ENCODE data around the gene FAT4. TPM values are rescaled to one million over a fixed set of nuclear protein-coding genes. Genes with fewer than 3 reads are reported as not detected.

Gene FAT4
- total RNA-seq, 6 experiments from 2014 or later: 2.8 to 4.6 (median 3.6) TPM

DNA sequence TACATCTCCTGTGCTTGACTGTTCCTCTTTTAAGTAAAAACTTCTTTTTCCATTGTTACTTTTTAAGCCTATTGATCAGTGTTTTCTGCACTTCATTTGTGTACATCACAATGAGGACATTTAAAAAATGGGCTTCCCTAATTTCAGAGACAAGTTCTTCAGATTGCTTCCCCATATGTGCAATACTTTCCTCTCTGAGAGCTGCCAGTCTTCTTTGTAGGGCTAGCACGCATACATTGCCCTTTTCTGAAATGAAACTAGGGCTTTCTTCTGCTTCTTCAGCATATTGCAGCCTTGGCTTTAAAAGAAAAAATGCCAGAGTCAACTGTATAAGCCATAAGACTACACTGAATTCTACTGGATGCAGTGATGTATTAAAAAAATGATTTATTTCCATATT lies 37.8 kb downstream of the FAT4 start:
- no peaks in the 10 kb centered on the region for H3K27me3 ChIP-seq
- WGBS (ENCODE audit: insufficient coverage, low coverage, low lambda C conversion rate, missing lambda C conversion rate): 100% methylated on average over 1 of the region's 1 CpG

DNA sequence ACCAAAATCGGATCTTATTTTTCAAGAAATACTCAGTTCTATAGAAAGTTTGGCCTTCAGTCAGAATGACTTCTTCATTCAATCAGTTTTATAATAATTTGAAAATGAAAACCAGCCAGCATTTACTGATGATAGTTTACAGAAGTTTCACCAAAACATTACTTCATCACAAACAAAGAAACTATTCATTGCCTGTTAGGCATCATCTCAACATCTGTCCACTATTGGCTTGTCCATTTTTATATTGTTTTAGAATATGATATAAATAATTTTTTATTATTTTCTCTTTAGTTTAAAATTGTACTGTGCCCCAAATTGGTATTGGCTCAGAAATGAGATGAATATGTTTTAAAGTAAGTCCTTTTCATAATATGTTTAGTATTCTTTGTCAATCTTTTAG lies 38.4 kb downstream of the FAT4 start:
- intact Hi-C loops (cut with DNase I): no loop called here
- WGBS (ENCODE audit: insufficient coverage, low coverage, low lambda C conversion rate, missing lambda C conversion rate): 93% methylated on average over 1 of the region's 1 CpG

More for the DNA sequence above, 37.8 kb downstream of the FAT4 start:
- Histone ChIP-seq H3K36me3 (no peaks in the 10 kb centered on the region), H3K9me3 (no peaks in the 10 kb centered on the region), H3K4me1 (no peaks in the 10 kb centered on the region), H3K4me3 (no peak overlapping the region), H3K27ac (no peak overlapping the region)
- TF ChIP-seq, protein P1, sequence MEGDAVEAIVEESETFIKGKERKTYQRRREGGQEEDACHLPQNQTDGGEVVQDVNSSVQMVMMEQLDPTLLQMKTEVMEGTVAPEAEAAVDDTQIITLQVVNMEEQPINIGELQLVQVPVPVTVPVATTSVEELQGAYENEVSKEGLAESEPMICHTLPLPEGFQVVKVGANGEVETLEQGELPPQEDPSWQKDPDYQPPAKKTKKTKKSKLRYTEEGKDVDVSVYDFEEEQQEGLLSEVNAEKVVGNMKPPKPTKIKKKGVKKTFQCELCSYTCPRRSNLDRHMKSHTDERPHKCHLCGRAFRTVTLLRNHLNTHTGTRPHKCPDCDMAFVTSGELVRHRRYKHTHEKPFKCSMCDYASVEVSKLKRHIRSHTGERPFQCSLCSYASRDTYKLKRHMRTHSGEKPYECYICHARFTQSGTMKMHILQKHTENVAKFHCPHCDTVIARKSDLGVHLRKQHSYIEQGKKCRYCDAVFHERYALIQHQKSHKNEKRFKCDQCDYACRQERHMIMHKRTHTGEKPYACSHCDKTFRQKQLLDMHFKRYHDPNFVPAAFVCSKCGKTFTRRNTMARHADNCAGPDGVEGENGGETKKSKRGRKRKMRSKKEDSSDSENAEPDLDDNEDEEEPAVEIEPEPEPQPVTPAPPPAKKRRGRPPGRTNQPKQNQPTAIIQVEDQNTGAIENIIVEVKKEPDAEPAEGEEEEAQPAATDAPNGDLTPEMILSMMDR (IDR thresholded peaks at IDR 0.05): no peak
- TF ChIP-seq POLR2A (IDR thresholded peaks at IDR 0.05): no peak
- DNase-seq (no peak), ATAC-seq (no peak)
- intact Hi-C loops (cut with DNase I): no loop called here

DNA sequence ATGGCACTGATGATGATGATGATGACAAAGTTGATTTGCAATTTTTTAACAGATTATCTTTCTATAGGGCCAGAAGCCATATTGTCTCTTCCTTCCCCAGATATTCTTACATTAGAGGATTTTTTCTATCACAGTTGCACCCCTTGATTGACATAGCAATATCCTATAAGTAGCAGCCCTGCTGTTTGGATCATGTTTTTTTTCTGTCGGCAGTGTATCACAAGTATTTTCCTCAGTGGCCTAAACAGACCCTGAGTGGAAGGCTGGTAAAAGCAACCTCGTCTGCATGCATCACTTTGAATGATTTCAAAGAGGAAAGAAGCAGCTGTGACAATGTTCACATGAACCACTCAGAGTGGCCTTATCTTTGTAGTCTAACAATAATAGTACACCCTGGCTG lies 41.0 kb downstream of the FAT4 start:
- WGBS (ENCODE audit: insufficient coverage, low coverage, low lambda C conversion rate, missing lambda C conversion rate): 86% methylated on average over 2 of the region's 2 CpGs
- DNase-seq (no peak), ATAC-seq (no peak)
- no peaks in the 10 kb centered on the region for H3K27me3 ChIP-seq
- H3K9me3 ChIP-seq: no peaks in the 10 kb centered on the region
- H3K4me3 ChIP-seq: no peak overlapping the region
- no peaks in the 10 kb centered on the region for H3K4me1 ChIP-seq
- TF ChIP-seq, protein P1 (IDR thresholded peaks at IDR 0.05): no peak
- TF ChIP-seq POLR2A (IDR thresholded peaks at IDR 0.05): no peak
- intact Hi-C loops (cut with DNase I): no loop called here
- H3K27ac ChIP-seq: no peak overlapping the region
- H3K36me3 ChIP-seq: no peaks in the 10 kb centered on the region

More for the DNA sequence above, 38.4 kb downstream of the FAT4 start:
- H3K27me3 ChIP-seq: no peaks in the 10 kb centered on the region
- no peak overlapping the region for H3K27ac ChIP-seq
- H3K36me3 ChIP-seq: no peaks in the 10 kb centered on the region
- ATAC-seq (no peak), DNase-seq (no peak)
- H3K4me3 ChIP-seq: no peak overlapping the region
- TF ChIP-seq, protein P1 (IDR thresholded peaks at IDR 0.05): no peak
- TF ChIP-seq POLR2A (IDR thresholded peaks at IDR 0.05): no peak
- H3K4me1 ChIP-seq: no peaks in the 10 kb centered on the region
- no peaks in the 10 kb centered on the region for H3K9me3 ChIP-seq

DNA sequence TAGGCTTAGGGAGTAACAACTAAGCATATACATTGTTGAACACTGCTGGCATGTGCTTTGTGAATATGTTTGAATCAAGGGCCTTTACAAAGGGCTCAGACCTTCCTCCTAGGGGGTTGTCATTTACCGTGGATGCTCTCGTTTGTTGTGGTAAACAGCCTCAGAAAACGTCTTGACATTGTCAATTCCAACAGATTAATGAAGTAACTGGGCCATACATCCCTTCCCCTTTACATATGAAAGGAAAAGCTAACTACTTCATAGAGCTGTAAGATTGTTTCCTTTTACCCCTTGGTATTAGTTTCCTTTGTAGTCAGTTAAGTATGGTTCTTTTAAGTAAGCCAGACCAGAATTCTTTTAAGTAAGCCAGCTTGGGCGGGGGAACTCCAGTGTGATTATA lies 42.9 kb downstream of the FAT4 start:
- Histone ChIP-seq H3K27me3 (no peaks in the 10 kb centered on the region), H3K4me1 (no peaks in the 10 kb centered on the region), H3K9me3 (no peaks in the 10 kb centered on the region), H3K36me3 (no peaks in the 10 kb centered on the region), H3K27ac (no peak overlapping the region), H3K4me3 (no peak overlapping the region)
- DNase-seq: no peak
- TF ChIP-seq, protein P1 (IDR thresholded peaks at IDR 0.05): no peak
- no peak for TF ChIP-seq POLR2A (IDR thresholded peaks at IDR 0.05)
- no peak for ATAC-seq
- 70% methylated on average over 4 of the region's 4 CpGs for WGBS (ENCODE audit: insufficient coverage, low coverage, low lambda C conversion rate, missing lambda C conversion rate)
- intact Hi-C loops (cut with DNase I): no loop called here

DNA sequence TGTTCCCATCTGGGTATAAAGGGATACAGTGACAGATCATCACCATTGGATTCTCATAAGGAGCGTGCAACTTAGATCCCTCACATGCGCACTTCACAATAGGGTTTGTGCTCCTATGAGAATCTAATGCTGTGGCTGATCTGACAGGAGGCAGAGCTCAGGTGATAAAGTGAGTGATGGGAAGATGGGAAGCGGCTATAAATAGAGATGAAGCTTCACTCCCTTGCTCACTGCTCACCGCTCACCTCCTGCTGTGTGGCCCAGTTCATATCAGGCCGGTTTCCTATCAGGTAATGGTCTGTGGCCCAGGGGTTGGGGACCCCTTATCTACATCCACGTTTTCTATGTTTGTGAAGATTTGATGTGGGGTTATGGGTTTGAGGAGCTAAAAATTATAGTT lies 43.7 kb downstream of the FAT4 start:
- no peak for TF ChIP-seq POLR2A (IDR thresholded peaks at IDR 0.05)
- TF ChIP-seq, protein P1 (IDR thresholded peaks at IDR 0.05): no peak
- H3K27me3 ChIP-seq: no peaks in the 10 kb centered on the region
- 83% methylated on average over 3 of the region's 6 CpGs for WGBS (ENCODE audit: insufficient coverage, low coverage, low lambda C conversion rate, missing lambda C conversion rate)
- no peaks in the 10 kb centered on the region for H3K4me1 ChIP-seq
- no peaks in the 10 kb centered on the region for H3K36me3 ChIP-seq
- H3K9me3 ChIP-seq: no peaks in the 10 kb centered on the region
- intact Hi-C loops (cut with DNase I): no loop called here
- DNase-seq: no peak
- H3K4me3 ChIP-seq: no peak overlapping the region
- no peak for ATAC-seq
- H3K27ac ChIP-seq: no peak overlapping the region

Data from right lobe of liver (tissue), 6 donors.